ENCODE measurements around the gene CCNT1.
"Not testable (repeated sequence)": the region's sequence is repeated elsewhere in the genome, so short reads cannot be mapped to it uniquely, and the experiment has no call there.

The CCNT1 gene

DNA sequence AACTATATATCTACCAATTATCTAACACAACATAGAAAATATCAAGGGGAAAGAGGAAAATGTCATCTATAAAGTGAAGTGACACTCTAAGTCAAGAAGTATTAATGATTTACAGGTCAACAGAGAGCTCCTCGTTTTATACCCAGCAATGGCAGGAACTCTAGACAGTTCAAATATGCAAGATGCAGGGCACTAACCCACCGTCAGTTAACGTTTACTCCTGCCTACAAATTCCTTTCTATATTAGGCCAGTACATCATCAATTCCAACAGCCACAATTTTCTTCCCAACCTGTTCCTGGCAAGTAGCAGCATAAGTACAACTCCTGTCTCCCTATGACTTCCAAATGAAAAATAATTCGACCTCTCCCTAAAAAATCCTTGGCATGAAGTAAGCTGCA is 25.5 kb downstream of the CCNT1 start:
- no peak for DNase-seq

DNA sequence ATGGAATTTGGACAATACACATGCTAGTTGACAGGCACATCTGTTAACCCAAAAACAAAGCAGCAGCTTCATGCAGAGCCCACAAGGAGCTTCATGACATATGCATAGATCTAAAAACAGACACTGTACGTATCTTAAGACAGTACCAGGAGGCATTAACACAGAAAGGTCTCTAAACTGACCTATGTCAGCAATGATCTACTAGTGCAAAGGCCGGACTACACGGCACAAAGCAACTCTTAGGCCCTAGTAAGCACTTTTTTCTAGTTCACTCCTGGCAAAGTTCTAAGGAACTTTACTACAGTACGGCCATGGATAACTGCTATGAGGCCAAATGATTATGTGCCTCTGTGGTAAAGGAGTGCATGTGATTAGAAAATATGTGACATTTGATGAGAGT is 26.1 kb downstream of the CCNT1 start:
- DNase-seq: no peak

- DNase-seq: no peak
Observed at GRCh38 chr12:48688836-48689235, 27.7 kb downstream of the CCNT1 start.

DNA sequence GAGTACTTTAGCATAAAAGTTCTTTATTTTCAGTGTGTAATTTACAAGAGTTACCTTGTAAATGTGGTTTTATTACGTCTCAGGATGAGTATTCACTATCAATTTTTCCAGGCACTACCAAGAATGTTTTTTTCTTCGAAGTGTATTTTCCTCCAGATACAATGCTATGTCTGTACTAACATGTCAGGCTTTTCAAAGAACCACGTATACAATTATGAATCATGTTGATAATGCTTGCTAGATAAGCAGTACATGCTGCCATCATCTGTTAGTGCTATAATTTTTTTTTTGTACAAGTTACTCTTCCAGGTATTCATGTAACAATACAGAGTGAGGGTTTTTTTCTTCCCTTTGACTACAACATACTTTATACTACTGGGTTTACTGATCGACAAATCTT is 28.9 kb downstream of the CCNT1 start:
- DNase-seq: no peak

DNA sequence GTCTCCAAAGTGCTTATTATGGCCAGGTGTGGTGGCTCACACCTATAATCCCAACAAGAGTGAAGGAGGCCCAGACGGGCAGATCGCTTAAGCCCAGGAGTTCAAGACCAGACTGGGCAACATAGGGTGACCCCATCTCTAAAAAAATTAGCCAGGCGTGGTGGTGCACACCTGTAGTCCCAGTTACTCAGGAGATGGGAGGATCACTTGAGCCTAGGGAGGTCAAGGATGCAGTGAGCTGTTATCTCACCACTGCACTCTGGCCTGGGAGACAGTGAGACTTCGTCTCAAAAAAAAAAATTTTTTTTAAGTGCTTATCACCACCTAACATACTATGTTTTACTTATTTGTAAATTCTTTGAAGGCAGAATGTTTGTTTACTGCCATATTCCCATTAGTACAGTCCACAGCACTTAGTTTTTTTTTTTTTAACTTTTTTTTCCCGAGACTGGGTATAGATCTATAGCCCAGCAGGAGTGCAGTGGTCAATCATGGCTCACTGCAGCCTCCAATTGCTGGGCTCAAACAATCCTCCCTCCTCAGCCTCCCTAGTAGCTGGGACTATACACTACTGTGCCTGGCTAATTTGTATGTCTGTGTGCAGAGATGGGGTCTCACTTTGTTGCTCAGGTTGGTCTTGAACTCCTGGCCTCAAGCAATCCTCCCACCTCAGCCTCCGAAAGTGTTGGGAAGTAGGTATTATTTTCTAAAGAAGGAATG is 29.7 kb downstream of the CCNT1 start:
- no peak for DNase-seq

GRCh38 chr12:48686037-48686595 is 30.4 kb downstream of the CCNT1 start:
- DNase-seq: no peak

DNA sequence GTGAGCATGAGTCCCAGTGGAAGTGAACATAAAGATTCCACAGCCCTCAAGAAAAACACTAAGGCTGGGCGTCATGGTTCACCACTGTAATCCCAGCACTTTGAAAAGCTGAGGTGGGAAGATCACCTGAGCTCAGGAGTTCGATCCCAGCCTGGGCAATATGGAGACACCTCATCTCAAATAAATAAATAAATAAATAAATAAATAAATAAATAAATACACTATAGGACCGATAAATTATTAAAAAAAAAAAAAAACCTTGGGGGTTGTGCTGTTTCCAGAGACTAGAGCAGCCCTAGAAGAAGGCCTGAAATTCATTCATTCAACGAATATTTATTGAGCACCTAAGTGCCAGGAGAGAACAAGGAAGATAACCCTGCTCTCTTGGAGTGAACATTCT is 33.0 kb downstream of the CCNT1 start:
- no peak for DNase-seq

- DNase-seq: no peak
Observed at GRCh38 chr12:48682927-48683326, 33.6 kb downstream of the CCNT1 start.

DNA sequence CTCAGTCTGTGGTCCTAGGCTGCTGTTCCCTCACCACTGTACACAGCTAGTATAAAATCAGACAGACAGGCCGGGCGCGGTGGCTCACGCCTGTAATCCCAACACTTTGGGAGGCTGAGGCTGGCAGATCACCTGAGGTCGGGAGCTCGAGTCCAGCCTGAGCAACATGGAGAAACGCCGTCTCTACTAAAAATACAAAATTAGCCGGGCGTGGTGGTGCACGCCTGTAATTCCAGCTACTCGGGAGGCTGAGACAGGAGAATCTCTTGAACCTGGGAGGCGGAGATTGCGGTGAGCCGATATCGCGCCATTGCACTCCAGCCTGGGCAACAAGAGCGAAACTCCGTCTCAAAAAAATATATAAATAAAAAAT is 34.0 kb downstream of the CCNT1 start:
- not testable (repeated sequence) for DNase-seq

DNA sequence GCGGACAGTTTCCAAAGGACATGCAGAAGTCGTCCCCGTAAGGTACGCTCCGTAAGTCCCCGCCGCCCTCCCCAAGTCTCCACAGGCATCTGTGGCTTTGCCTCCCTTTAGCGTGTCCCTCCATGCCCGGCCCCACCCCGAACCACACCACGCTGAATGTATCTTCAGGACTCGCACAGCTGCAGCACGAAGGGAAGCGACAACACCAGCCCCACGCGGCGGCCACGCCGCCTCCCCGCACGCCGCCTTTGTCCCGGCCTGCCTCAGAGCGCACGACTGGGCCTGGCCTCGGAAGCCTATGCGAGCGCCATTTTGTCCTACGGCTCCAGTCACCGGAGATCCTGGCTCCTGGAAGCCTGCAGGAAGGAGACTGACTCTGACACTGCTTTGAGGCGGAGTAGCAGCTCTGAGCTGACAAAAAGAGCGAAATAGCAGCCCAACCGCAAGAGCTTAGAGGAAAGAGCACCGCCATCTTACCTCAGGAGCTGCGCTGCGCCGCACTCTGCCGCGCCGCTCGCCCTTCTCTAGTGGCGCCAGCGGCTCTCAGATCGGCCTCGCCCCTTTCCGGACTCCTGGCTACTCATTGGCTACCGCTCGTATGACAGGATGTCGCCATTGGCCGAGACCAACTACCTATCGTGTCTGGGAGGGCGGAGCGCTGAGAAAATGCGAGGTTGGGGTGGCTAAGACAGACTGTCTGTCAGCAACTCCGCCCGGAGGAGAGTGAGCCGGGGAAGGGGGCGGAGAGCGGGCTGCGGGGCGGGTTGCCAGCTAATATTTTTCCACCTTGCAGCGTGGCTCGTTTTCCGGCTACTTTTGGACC is 34.6 kb downstream of the CCNT1 start, which contains the start of gene KANSL2:
Gene KANSL2 (minus strand): TSS at position 529 of the 823 bp plus-strand sequence. CDS start 606 bp downstream, outside the sequence.
- DNase-seq: peak; percentile 92

DNA sequence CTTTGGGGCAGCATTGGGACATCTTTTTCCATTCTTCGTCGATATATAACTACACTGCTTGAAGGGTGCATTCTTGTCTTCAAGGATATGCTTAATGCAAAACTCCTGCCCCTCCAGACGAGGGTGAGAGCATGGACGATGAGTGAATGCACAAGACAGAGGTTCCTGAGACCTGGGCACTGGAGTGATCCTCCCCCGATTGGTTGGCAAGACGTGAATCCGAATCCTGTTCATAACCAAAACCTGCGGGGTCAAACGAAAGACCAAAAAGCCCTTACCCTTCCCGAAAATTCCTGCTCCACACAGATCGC is 35.2 kb downstream of the CCNT1 start:
- no peak for DNase-seq

DNA sequence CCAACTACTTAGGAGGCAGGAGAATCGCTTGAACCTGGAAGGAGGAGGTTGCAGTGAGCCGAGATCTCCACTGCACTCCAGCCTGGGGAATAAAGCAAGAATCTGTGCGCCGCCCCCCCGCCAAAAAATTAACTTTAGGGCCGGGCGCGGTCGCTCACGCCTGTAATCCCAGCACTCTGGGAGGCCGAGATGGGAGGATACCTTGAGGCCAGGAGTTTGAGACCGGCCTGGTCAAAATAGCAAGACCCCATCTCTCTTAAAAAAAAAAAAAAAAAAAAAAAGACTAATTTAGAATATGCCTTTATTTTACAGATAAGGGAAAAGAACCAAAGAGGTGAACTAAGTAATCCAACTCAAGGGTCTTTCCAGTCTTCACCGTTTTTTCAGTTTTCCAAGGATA is 35.6 kb downstream of the CCNT1 start:
- no peak for DNase-seq

DNA sequence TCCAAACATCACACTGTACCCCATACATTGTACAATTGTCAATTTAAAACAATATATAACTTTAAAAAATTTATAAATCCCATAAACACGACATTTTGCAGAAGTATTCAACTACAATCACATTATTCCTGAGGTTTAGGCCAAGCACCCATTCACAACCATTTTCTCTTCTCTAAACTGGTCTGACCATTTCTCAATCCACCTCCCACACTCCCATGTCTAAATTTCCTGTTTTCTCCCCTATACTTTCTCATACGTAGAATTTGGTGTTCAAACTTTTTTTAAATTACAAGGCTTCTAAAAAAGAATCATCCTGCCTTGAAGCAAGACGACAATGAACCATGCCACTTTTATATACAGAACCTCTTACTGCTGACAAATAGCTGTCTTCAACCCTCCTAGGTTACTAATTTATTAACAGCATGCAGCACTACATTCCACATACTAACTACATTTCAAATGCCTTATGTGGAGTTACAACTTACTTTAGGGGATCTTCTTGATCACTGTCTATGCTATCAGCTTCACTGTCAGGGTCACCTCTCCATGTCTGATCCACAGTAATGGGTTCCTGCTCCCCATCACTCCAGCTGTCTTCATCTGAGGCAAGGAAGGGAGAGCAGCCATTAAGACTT is 37.8 kb downstream of the CCNT1 start:
- no peak for DNase-seq

DNA sequence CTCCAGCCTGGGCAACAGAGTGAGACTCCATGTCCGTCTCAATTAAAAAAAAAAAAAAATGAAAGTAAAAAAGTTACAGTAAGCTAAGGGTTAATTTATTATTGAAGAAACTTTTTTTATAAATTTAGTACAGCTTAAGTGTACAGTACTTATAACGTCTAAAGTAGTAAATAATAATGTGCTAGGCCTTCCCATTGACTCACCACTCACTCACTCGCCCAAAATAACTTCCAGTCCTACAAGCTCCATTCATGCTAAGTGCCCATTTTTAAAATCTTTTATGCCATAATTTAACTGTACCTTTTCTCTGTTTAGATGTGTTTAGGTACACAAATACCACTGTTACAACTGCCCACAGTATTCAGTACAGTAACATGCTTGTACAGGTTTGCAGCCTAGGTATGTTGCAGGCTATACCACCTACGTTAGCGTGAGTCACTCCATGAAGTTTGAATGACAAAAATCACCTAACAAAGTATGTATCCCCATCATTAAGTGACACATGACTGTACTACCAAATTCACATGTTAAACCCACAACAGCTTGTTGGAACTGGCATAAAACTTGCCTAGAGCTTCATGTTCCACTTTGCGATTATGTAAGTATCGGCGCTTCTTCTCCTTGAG is 45.2 kb downstream of the CCNT1 start:
- no peak for DNase-seq

DNA sequence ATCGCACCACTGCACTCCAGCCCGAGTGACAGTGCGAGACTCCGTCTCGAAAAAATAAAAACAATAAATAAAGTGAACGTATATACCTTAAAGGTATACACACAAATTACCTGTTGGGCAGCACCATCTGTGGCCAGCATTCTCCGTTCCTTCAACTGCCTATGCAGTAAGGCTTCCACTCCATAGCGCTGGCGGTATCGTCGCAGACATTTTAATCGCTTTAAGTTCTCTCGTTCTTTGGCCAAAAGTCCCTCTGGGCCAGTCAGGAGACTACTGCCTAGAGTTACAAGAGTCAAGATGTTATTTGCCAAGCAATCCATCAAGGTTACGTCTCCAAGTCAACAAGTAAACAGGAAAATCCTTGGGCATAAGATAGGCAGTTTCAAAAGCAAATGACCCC is 47.5 kb downstream of the CCNT1 start:
- DNase-seq: no peak

- DNase-seq: no peak
Observed at GRCh38 chr12:48659863-48660262, 56.6 kb downstream of the CCNT1 start.

DNA sequence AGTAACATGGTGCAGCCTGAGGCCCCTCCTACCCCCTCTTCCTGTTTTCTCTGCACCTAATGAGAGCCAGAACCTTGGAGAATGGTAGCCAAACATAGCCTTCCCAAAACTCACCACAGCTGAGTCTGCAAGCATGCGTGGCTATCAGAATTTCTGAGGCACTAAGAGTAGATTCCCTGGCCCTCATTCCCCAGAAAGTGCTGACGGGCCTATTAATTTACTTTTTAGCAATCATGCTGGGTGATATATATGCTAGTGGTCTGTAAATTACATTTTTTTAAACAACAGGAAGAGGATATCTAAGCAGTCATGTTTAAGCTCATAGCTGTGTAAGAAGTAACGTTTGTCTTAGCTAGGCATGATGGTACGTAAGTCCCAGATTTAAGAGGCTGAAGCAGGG is 64.8 kb downstream of the CCNT1 start:
- no peak for DNase-seq

- not testable (repeated sequence) for DNase-seq
Observed at GRCh38 chr12:48645354-48645753, 71.2 kb downstream of the CCNT1 start.

GRCh38 chr12:48643011-48643410 is 73.5 kb downstream of the CCNT1 start:
- DNase-seq: no peak

GRCh38 chr12:48641752-48642555 is 74.6 kb downstream of the CCNT1 start:
- not testable (repeated sequence) for DNase-seq

GRCh38 chr12:48640854-48641253 is 75.7 kb downstream of the CCNT1 start:
- no peak for DNase-seq

DNA sequence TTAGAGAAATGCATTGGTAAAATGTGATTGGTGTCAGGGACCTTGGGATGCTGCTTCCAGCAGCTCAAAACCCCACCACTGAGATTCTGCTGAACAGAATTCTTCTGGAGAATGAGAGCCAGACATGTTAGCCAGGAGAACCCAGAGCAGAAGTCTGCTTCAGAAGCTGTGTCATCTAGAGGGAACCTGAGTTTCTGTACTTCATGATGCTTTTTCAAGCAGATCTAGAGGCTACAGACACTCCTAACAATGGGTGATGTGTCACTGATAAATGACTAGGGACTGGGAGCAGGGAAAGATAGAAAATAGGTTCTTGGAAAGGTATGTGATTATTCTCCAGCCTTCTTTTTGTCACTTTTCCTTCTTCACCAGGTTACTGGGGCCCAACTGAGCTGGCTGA is 76.1 kb downstream of the CCNT1 start:
- DNase-seq: no peak
